HG03103 (cell line): Measurements from ENCODE around the gene MLLT1.

ENCODE experiments used
- ATAC-seq: cut with Tn5 transposase; IDR thresholded peaks from one replicate; pipeline ENCODE4 v1.9.1; 2021; ENCODE audit warnings: low read depth; ENCODE audit not compliant: unreplicated experiment

The MLLT1 gene

GRCh38 chr19:6225232-6225865, 54.4 kb downstream of the MLLT1 start:
- ATAC-seq: no peak

GRCh38 chr19:6224308-6224675, 55.5 kb downstream of the MLLT1 start:
- no peak for ATAC-seq

GRCh38 chr19:6223461-6224307, 56.1 kb downstream of the MLLT1 start:
- ATAC-seq: no peak

- ATAC-seq: no peak
Observed at GRCh38 chr19:6222884-6223283, 56.9 kb downstream of the MLLT1 start.

- ATAC-seq: no peak
Observed at GRCh38 chr19:6221878-6222746, 57.7 kb downstream of the MLLT1 start.

GRCh38 chr19:6221220-6221877, 58.4 kb downstream of the MLLT1 start:
- ATAC-seq: no peak

- no peak for ATAC-seq
Observed at GRCh38 chr19:6220385-6221191, 59.2 kb downstream of the MLLT1 start.

- ATAC-seq: no peak
Observed at GRCh38 chr19:6219586-6220290, 60.0 kb downstream of the MLLT1 start.

GRCh38 chr19:6219147-6219525, 60.6 kb downstream of the MLLT1 start:
- no peak for ATAC-seq

- ATAC-seq: no peak
Observed at GRCh38 chr19:6218491-6219146, 61.2 kb downstream of the MLLT1 start.

- no peak for ATAC-seq
Observed at GRCh38 chr19:6217752-6218334, 61.9 kb downstream of the MLLT1 start.

GRCh38 chr19:6216996-6217751, 62.6 kb downstream of the MLLT1 start:
- no peak for ATAC-seq

GRCh38 chr19:6216236-6216995, 63.4 kb downstream of the MLLT1 start:
- no peak for ATAC-seq

GRCh38 chr19:6215701-6216235, 64.0 kb downstream of the MLLT1 start:
- ATAC-seq: no peak

- no peak for ATAC-seq
Observed at GRCh38 chr19:6214881-6215541, 64.8 kb downstream of the MLLT1 start.
